H9 (cell line): Measurements from ENCODE around the gene GP1BA. TPM values are rescaled to one million over a fixed set of nuclear protein-coding genes. Genes with fewer than 3 reads are reported as not detected.

Experiments
- DNase-seq: peaks from one replicate; pipeline ENCODE4 v3.0.0-alpha.2; 2017
- H2AFZ ChIP-seq: one replicate; pipeline ENCODE4 v1.6.1; 2013; ENCODE audit warnings: mild to moderate bottlenecking, low read length, control low read depth, moderate library complexity
- H2AK5ac ChIP-seq: 2 replicates; pipeline ENCODE4 v1.6.1; 2013; ENCODE audit warnings: low read length, control low read depth, mixed read lengths; ENCODE audit not compliant: insufficient read length
- H2BK120ac ChIP-seq: one replicate; pipeline ENCODE4 v1.6.1; 2013; ENCODE audit warnings: low read depth, mild to moderate bottlenecking, low read length, control low read depth, inconsistent platforms; ENCODE audit not compliant: poor library complexity, severe bottlenecking
- H2BK12ac ChIP-seq: 2 replicates; pipeline ENCODE4 v1.6.1; 2013; ENCODE audit warnings: low read length, control low read depth, mixed read lengths, low read depth; ENCODE audit not compliant: insufficient read length
- H2BK15ac ChIP-seq: 2 replicates; pipeline ENCODE4 v1.6.1; 2013; ENCODE audit warnings: low read depth, low read length, control low read depth
- H2BK20ac ChIP-seq: one replicate; pipeline ENCODE4 v1.6.1; 2013; ENCODE audit warnings: low read depth, mild to moderate bottlenecking, low read length, control low read depth, inconsistent platforms; ENCODE audit not compliant: poor library complexity, severe bottlenecking
- H2BK5ac ChIP-seq: 2 replicates; pipeline ENCODE4 v1.6.1; 2013; ENCODE audit warnings: low read length, control low read depth, mixed read lengths; ENCODE audit not compliant: insufficient read length
- H3K14ac ChIP-seq: 2 replicates; pipeline ENCODE4 v1.6.1; 2013; ENCODE audit warnings: low read length, control low read depth; ENCODE audit not compliant: insufficient read depth
- H3K18ac ChIP-seq: 2 replicates; pipeline ENCODE4 v1.6.1; 2013; ENCODE audit warnings: low read depth, mild to moderate bottlenecking, mixed read lengths, low read length, control low read depth; ENCODE audit not compliant: insufficient read length
- H3K23ac ChIP-seq: 2 replicates; pipeline ENCODE4 v1.6.1; 2013; ENCODE audit warnings: low read length, control low read depth, mixed read lengths, low read depth; ENCODE audit not compliant: insufficient read length
- H3K23me2 ChIP-seq: 2 replicates; pipeline ENCODE4 v1.6.1; 2013; ENCODE audit warnings: low read depth, mild to moderate bottlenecking, mixed read lengths, low read length, control low read depth; ENCODE audit not compliant: insufficient read length, poor library complexity, severe bottlenecking
- H3K27ac ChIP-seq: 2 replicates; pipeline ENCODE4 v1.5.1; 2013; ENCODE audit warnings: low read length, control low read depth, mixed read lengths, low read depth; ENCODE audit not compliant: insufficient read length
- H3K27me3 ChIP-seq: 2 replicates; pipeline ENCODE4 v1.6.1; 2013; ENCODE audit warnings: low read length, control low read depth, inconsistent platforms; ENCODE audit not compliant: insufficient read depth
- H3K4ac ChIP-seq: 2 replicates; pipeline ENCODE4 v1.6.1; 2013; ENCODE audit warnings: low read depth, mild to moderate bottlenecking, control low read depth, inconsistent platforms, low read length, moderate library complexity
- H3K4me1 ChIP-seq: 2 replicates; pipeline ENCODE4 v1.6.1; 2013; ENCODE audit warnings: low read length, control low read depth, inconsistent platforms; ENCODE audit not compliant: insufficient read depth
- H3K4me2 ChIP-seq: 2 replicates; pipeline ENCODE4 v1.6.1; 2013; ENCODE audit warnings: low read length, control low read depth, mixed read lengths; ENCODE audit not compliant: insufficient read length, insufficient read depth
- H3K56ac ChIP-seq: 2 replicates; pipeline ENCODE4 v1.6.1; 2013; ENCODE audit warnings: low read depth, mild to moderate bottlenecking, mixed read lengths, low read length, control low read depth; ENCODE audit not compliant: insufficient read length
- H3K79me1 ChIP-seq: 2 replicates; pipeline ENCODE4 v1.6.1; 2013; ENCODE audit warnings: low read depth, mild to moderate bottlenecking, moderate library complexity, low read length, control low read depth, inconsistent platforms; ENCODE audit not compliant: insufficient read depth, poor library complexity, severe bottlenecking
- H3K79me2 ChIP-seq: 2 replicates; pipeline ENCODE4 v1.6.1; 2013; ENCODE audit warnings: low read length, control low read depth, inconsistent platforms; ENCODE audit not compliant: insufficient read depth
- H3K9ac ChIP-seq: 2 replicates; pipeline ENCODE4 v1.6.1; 2013; ENCODE audit warnings: low read length, control low read depth, mixed read lengths; ENCODE audit not compliant: insufficient read length; ENCODE audit errors: extremely low read depth
- H3K9me3 ChIP-seq: one replicate; pipeline ENCODE4 v1.6.1; 2013; ENCODE audit warnings: low read depth, low read length, inconsistent platforms; ENCODE audit not compliant: control insufficient read depth
- H3T11ph ChIP-seq: one replicate; pipeline ENCODE4 v1.6.1; 2013; ENCODE audit warnings: mild to moderate bottlenecking, low read length, control low read depth, inconsistent platforms
- H4K20me1 ChIP-seq: one replicate; pipeline ENCODE4 v1.6.1; 2013; ENCODE audit not compliant: control insufficient read depth, insufficient read length, insufficient read depth
- H4K5ac ChIP-seq: 2 replicates; pipeline ENCODE4 v1.6.1; 2013; ENCODE audit warnings: low read depth, mild to moderate bottlenecking, mixed read lengths, low read length, control low read depth; ENCODE audit not compliant: insufficient read length
- H4K8ac ChIP-seq: replicated peaks from 2 replicates; pipeline ENCODE4 v1.6.1; 2013; ENCODE audit warnings: low read length, control low read depth, mixed read lengths, low read depth; ENCODE audit not compliant: insufficient read length
- H4K91ac ChIP-seq: 2 replicates; pipeline ENCODE4 v1.6.1; 2013; ENCODE audit warnings: low read depth, mild to moderate bottlenecking, moderate library complexity, mixed read lengths, low read length, control low read depth; ENCODE audit not compliant: insufficient read length
- H3K27ac Mint-ChIP-seq, 3 experiments: 2 replicates in 2 of 3; 3 replicates in 1 of 3; pipeline ENCODE4 v1.8.0; 2020 to 2021; ENCODE audit warnings: mixed read lengths in 3 of 3, mild to moderate bottlenecking in 1 of 3, moderate library complexity in 1 of 3
- H3K27me3 Mint-ChIP-seq: 2 replicates; pipeline ENCODE4 v1.8.0; 2021; ENCODE audit warnings: low read depth, mild to moderate bottlenecking, moderate library complexity, mixed read lengths
- H3K36me3 Mint-ChIP-seq, 3 experiments: 2 replicates in 2 of 3; 3 replicates in 1 of 3; pipeline ENCODE4 v1.8.0; 2020 to 2021; ENCODE audit warnings: low read depth in 3 of 3, mixed read lengths in 3 of 3; ENCODE audit not compliant: insufficient read depth in 1 of 3
- H3K4me1 Mint-ChIP-seq, 2 experiments: 2 replicates each; pipeline ENCODE4 v1.8.0; 2020; ENCODE audit warnings: mixed read lengths in 2 of 2
- H3K4me3 Mint-ChIP-seq, 2 experiments: 2 replicates in 1 of 2; 3 replicates in 1 of 2; pipeline ENCODE4 v1.8.0; 2020 to 2021; ENCODE audit warnings: mild to moderate bottlenecking in 2 of 2, mixed read lengths in 2 of 2, moderate library complexity in 1 of 2
- H3K9me3 Mint-ChIP-seq, 2 experiments: 2 replicates in 1 of 2; 3 replicates in 1 of 2; pipeline ENCODE4 v1.8.0; 2020; ENCODE audit warnings: mild to moderate bottlenecking in 2 of 2, mixed read lengths in 2 of 2, moderate library complexity in 1 of 2
- WGBS: extraction: QIAGEN DNeasy Blood & Tissue Kit; methylation state at CpG from one replicate; pipeline ENCODE4 v1.1.7; 2013; ENCODE audit warnings: missing lambda C conversion rate, low lambda C conversion rate, mixed read lengths; ENCODE audit not compliant: insufficient read length; ENCODE audit errors: extremely low coverage; 5-methylcytosine and 5-hydroxymethylcytosine counted together
- total RNA-seq: library from RNA; stranded (reverse); gene quantifications from 2 replicates; pipeline ENCODE4 v1.2.1, GENCODE V29; 2021
- TF ChIP-seq, protein P1 (sequence below): fragments of 200-600 bp; sonication (generic); conservative IDR thresholded peaks from 3 replicates; pipeline ENCODE4 v1.8.0; 2021; ENCODE audit warnings: antibody characterized with exemption, mild to moderate bottlenecking

GP1BA gene
- total RNA-seq, 1 experiment from 2014 or later = not detected

DNA sequence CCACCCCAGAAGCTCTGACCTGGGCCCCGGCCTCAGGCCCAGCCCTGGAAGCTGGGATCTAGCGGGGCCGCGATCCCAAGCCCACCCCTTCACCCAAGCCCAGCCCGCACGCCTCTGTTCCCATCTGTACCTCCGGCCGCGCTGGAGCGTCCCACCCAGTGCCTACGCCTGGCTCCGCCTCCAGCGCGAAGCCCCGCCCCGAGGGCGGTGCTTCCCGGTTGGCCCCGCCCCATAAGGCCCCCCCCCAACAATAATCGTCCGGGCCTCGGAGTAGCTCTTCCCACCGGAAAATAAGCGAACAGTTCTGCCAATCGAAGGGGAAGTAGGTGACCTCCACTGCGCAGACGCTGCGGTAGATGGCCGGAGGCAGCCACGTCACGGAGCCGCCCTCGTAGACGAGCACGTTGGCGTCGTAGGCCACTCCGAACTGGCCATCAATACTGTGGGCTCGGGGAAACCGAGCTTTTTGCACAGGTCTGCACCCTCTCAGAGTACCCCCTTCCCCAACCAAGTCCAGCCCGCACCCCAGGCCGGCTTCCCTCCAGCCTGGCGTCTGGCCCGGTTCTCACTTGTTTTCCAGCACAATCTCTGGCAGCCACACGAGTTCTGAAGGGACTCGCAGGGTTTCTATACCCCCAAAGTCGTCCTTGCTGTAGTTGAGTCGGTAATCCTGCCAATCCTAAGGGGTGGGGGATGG is 30.3 kb upstream of the GP1BA start:
- Histone ChIP-seq H3K4me2 (no peak overlapping the region), H3K14ac (no peak overlapping the region), H3K23ac (no peak overlapping the region), H2BK20ac (no peak overlapping the region), H3K79me1 (no peaks in the 10 kb centered on the region), H3K9ac (no peak overlapping the region), H3K27ac (no peak overlapping the region), H2BK15ac (no peak overlapping the region), H2AFZ (no peak overlapping the region), H4K91ac (no peak overlapping the region), H4K20me1 (no peaks in the 10 kb centered on the region), H3K9me3 (no peaks in the 10 kb centered on the region), H2BK12ac (no peak overlapping the region), H3K79me2 (no peaks in the 10 kb centered on the region), H3T11ph (no peak overlapping the region), H3K4me1 (peaks cover 3% of the 10 kb centered on the region; the same call in 1 of the 2 replicates), H2AK5ac (no peak overlapping the region), H4K8ac (no peak overlapping the region), H3K23me2 (peaks cover 12% of the 10 kb centered on the region), H3K18ac (no peak overlapping the region), H4K5ac (no peak overlapping the region), H2BK120ac (no peak overlapping the region), H3K56ac (no peak overlapping the region), H2BK5ac (no peak overlapping the region), H3K27me3 (no peaks in the 10 kb centered on the region), H3K4ac (no peak overlapping the region)
- H3K4me1 Mint-ChIP-seq = peaks cover 10 to 26% of the 10 kb centered on the region in 2 experiments
- whole genome bisulfite sequencing = no CpG with 5 or more reads among the region's 48 CpGs
- H3K9me3 Mint-ChIP-seq = no peaks in the 10 kb centered on the region
- peak overlapping the region in 1 of 2 experiments; percentile 60; a peak in 2 of 5 replicates for H3K4me3 Mint-ChIP-seq
- no peak overlapping the region for H3K27ac Mint-ChIP-seq
- TF ChIP-seq, protein P1, sequence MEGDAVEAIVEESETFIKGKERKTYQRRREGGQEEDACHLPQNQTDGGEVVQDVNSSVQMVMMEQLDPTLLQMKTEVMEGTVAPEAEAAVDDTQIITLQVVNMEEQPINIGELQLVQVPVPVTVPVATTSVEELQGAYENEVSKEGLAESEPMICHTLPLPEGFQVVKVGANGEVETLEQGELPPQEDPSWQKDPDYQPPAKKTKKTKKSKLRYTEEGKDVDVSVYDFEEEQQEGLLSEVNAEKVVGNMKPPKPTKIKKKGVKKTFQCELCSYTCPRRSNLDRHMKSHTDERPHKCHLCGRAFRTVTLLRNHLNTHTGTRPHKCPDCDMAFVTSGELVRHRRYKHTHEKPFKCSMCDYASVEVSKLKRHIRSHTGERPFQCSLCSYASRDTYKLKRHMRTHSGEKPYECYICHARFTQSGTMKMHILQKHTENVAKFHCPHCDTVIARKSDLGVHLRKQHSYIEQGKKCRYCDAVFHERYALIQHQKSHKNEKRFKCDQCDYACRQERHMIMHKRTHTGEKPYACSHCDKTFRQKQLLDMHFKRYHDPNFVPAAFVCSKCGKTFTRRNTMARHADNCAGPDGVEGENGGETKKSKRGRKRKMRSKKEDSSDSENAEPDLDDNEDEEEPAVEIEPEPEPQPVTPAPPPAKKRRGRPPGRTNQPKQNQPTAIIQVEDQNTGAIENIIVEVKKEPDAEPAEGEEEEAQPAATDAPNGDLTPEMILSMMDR = no peak
- H3K36me3 Mint-ChIP-seq = peaks cover 2 to 6% (median 6%) of the 10 kb centered on the region in 3 experiments; a peak in 4 of 7 replicates
- DNase-seq = peak; percentile 52
- peaks cover 13% of the 10 kb centered on the region for H3K27me3 Mint-ChIP-seq
